ENCODE results near the gene ELAPOR2. TPM values are rescaled to one million over a fixed set of nuclear protein-coding genes. Genes with fewer than 3 reads are reported as not detected.

Gene ELAPOR2
- total and polyA plus RNA-seq, 4 donors, result 0.47 to 1.4 (median 0.82) TPM

GRCh38 chr7:87091487-87092066, 32.1 kb upstream of the ELAPOR2 start:
- DNase-seq (ENCODE audit: low spot score), result no peak
- Histone ChIP-seq H3K27ac (ENCODE audit: low read depth in 1 of 2, low read length in 2 of 2) (no peak overlapping the region), H3K27me3 (ENCODE audit: control insufficient read depth in 4 of 4, insufficient read depth in 4 of 4, low read length in 3 of 4) (no peaks in the 10 kb centered on the region), H3K4me3 (ENCODE audit: low read depth in 1 of 3, low read length in 3 of 3) (no peak overlapping the region), H3K36me3 (ENCODE audit: control insufficient read depth in 4 of 4, insufficient read depth in 3 of 4, low read depth in 1 of 4, low read length in 3 of 4) (no peaks in the 10 kb centered on the region), H3K9me3 (ENCODE audit: control insufficient read depth in 4 of 4, low read length in 3 of 4) (peaks cover 0 to 3% (median 0%) of the 10 kb centered on the region in 4 donors), H3K9ac (ENCODE audit: low read depth in 1 of 2, low read length in 2 of 2) (no peak overlapping the region), H3K4me1 (ENCODE audit: control insufficient read depth in 4 of 4, insufficient read depth in 4 of 4, low read length in 3 of 4) (no peaks in the 10 kb centered on the region)
- TF ChIP-seq EGR1 (IDR thresholded peaks at IDR 0.05; ENCODE audit: low read depth in 2 of 2), result no peak
- WGBS, result 59% methylated on average over 1 of the region's 1 CpG

- no peak for TF ChIP-seq YY1 (IDR thresholded peaks at IDR 0.05)
- no peak for TF ChIP-seq NR2F2 (IDR thresholded peaks at IDR 0.05)
- TF ChIP-seq, protein P1, sequence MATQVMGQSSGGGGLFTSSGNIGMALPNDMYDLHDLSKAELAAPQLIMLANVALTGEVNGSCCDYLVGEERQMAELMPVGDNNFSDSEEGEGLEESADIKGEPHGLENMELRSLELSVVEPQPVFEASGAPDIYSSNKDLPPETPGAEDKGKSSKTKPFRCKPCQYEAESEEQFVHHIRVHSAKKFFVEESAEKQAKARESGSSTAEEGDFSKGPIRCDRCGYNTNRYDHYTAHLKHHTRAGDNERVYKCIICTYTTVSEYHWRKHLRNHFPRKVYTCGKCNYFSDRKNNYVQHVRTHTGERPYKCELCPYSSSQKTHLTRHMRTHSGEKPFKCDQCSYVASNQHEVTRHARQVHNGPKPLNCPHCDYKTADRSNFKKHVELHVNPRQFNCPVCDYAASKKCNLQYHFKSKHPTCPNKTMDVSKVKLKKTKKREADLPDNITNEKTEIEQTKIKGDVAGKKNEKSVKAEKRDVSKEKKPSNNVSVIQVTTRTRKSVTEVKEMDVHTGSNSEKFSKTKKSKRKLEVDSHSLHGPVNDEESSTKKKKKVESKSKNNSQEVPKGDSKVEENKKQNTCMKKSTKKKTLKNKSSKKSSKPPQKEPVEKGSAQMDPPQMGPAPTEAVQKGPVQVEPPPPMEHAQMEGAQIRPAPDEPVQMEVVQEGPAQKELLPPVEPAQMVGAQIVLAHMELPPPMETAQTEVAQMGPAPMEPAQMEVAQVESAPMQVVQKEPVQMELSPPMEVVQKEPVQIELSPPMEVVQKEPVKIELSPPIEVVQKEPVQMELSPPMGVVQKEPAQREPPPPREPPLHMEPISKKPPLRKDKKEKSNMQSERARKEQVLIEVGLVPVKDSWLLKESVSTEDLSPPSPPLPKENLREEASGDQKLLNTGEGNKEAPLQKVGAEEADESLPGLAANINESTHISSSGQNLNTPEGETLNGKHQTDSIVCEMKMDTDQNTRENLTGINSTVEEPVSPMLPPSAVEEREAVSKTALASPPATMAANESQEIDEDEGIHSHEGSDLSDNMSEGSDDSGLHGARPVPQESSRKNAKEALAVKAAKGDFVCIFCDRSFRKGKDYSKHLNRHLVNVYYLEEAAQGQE (IDR thresholded peaks at IDR 0.05), result no peak
- TF ChIP-seq, protein P2, sequence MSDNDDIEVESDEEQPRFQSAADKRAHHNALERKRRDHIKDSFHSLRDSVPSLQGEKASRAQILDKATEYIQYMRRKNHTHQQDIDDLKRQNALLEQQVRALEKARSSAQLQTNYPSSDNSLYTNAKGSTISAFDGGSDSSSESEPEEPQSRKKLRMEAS (IDR thresholded peaks at IDR 0.05), result no peak
- TF ChIP-seq HNF4A (conservative IDR thresholded peaks at IDR 0.05), result no peak
- no peak for TF ChIP-seq SP1 (IDR thresholded peaks at IDR 0.05)
- no peak for TF ChIP-seq EGR1 (IDR thresholded peaks at IDR 0.05; ENCODE audit: low read depth in 2 of 2)
- no peak for TF ChIP-seq TAF1 (conservative IDR thresholded peaks at IDR 0.05)
- no peak for TF ChIP-seq HNF4G (IDR thresholded peaks at IDR 0.05)
- no peak for TF ChIP-seq FOXA1 (IDR thresholded peaks at IDR 0.05)
- TF ChIP-seq, protein P3, sequence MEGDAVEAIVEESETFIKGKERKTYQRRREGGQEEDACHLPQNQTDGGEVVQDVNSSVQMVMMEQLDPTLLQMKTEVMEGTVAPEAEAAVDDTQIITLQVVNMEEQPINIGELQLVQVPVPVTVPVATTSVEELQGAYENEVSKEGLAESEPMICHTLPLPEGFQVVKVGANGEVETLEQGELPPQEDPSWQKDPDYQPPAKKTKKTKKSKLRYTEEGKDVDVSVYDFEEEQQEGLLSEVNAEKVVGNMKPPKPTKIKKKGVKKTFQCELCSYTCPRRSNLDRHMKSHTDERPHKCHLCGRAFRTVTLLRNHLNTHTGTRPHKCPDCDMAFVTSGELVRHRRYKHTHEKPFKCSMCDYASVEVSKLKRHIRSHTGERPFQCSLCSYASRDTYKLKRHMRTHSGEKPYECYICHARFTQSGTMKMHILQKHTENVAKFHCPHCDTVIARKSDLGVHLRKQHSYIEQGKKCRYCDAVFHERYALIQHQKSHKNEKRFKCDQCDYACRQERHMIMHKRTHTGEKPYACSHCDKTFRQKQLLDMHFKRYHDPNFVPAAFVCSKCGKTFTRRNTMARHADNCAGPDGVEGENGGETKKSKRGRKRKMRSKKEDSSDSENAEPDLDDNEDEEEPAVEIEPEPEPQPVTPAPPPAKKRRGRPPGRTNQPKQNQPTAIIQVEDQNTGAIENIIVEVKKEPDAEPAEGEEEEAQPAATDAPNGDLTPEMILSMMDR (IDR thresholded peaks at IDR 0.05; ENCODE audit: low read depth, low read length, missing input control), result no peak
- TF ChIP-seq, protein P4, sequence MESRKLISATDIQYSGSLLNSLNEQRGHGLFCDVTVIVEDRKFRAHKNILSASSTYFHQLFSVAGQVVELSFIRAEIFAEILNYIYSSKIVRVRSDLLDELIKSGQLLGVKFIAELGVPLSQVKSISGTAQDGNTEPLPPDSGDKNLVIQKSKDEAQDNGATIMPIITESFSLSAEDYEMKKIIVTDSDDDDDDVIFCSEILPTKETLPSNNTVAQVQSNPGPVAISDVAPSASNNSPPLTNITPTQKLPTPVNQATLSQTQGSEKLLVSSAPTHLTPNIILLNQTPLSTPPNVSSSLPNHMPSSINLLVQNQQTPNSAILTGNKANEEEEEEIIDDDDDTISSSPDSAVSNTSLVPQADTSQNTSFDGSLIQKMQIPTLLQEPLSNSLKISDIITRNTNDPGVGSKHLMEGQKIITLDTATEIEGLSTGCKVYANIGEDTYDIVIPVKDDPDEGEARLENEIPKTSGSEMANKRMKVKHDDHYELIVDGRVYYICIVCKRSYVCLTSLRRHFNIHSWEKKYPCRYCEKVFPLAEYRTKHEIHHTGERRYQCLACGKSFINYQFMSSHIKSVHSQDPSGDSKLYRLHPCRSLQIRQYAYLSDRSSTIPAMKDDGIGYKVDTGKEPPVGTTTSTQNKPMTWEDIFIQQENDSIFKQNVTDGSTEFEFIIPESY (IDR thresholded peaks at IDR 0.05), result no peak
- no peak for TF ChIP-seq GABPA (IDR thresholded peaks at IDR 0.05 in 1 of 2, conservative IDR thresholded peaks at IDR 0.05 in 1 of 2)
- TF ChIP-seq RXRA (IDR thresholded peaks at IDR 0.05), result no peak
- TF ChIP-seq RAD21 (IDR thresholded peaks at IDR 0.05), result no peak
- no peaks in the 10 kb centered on the region for H3K36me3 ChIP-seq (ENCODE audit: control insufficient read depth in 4 of 4, insufficient read depth in 3 of 4, low read depth in 1 of 4, low read length in 3 of 4)
- no peak for DNase-seq (ENCODE audit: low spot score)
- 79% methylated on average over 5 of the region's 5 CpGs for WGBS
- H3K4me3 ChIP-seq (ENCODE audit: low read depth in 1 of 3, low read length in 3 of 3), result no peak overlapping the region
- no peaks in the 10 kb centered on the region for H3K27me3 ChIP-seq (ENCODE audit: control insufficient read depth in 4 of 4, insufficient read depth in 4 of 4, low read length in 3 of 4)
- H3K9ac ChIP-seq (ENCODE audit: low read depth in 1 of 2, low read length in 2 of 2), result no peak overlapping the region
- no peak overlapping the region for H3K27ac ChIP-seq (ENCODE audit: low read depth in 1 of 2, low read length in 2 of 2)
- peaks cover 0 to 3% (median 0%) of the 10 kb centered on the region in 4 donors for H3K9me3 ChIP-seq (ENCODE audit: control insufficient read depth in 4 of 4, low read length in 3 of 4)
- no peaks in the 10 kb centered on the region for H3K4me1 ChIP-seq (ENCODE audit: control insufficient read depth in 4 of 4, insufficient read depth in 4 of 4, low read length in 3 of 4)
These were observed 24.5 kb upstream of the ELAPOR2 start for GRCh38 chr7:87083865-87084519.
